ENCODE measurements around the gene CTSA. TPM values are rescaled to one million over a fixed set of nuclear protein-coding genes. Genes with fewer than 3 reads are reported as not detected.

The CTSA gene
- total RNA-seq, 3 donors from 2014 or later, result 42.0 to 136 (median 55.6) TPM

GRCh38 chr20:45894797-45895196 is 3.7 kb downstream of the CTSA start:
- Histone ChIP-seq H3K27me3 (no peaks in the 10 kb centered on the region), H3K36me3 (no peaks in the 10 kb centered on the region)
- intact Hi-C loops (cut with DNase I; ENCODE audit: low total_unique reads), result no loop called here

GRCh38 chr20:45896641-45897161 is 5.6 kb downstream of the CTSA start:
- Histone ChIP-seq H3K4me3 (no peak overlapping the region), H3K36me3 (no peaks in the 10 kb centered on the region), H3K9me3 (no peaks in the 10 kb centered on the region), H3K27ac (no peak overlapping the region), H3K4me1 (peaks cover 4 to 6% of the 10 kb centered on the region in 2 donors), H3K27me3 (no peaks in the 10 kb centered on the region)
- TF ChIP-seq POLR2AphosphoS5 (IDR thresholded peaks at IDR 0.05) (no peak), POLR2A (IDR thresholded peaks at IDR 0.05) (no peak), CTCF (IDR thresholded peaks at IDR 0.05) (no peak)
- intact Hi-C loops (cut with DNase I; ENCODE audit: low total_unique reads), result no loop called here
- no peak for DNase-seq (ENCODE audit: low spot score in 2 of 2)

More at GRCh38 chr20:45894797-45895196, 3.7 kb downstream of the CTSA start:
- H3K4me1 ChIP-seq, result peaks cover 4 to 11% of the 10 kb centered on the region in 2 donors
- H3K9me3 ChIP-seq, result no peaks in the 10 kb centered on the region
- no peak overlapping the region for H3K4me3 ChIP-seq
- no peak for DNase-seq (ENCODE audit: low spot score in 2 of 2)
- TF ChIP-seq POLR2AphosphoS5 (IDR thresholded peaks at IDR 0.05) (no peak), CTCF (IDR thresholded peaks at IDR 0.05) (no peak), POLR2A (IDR thresholded peaks at IDR 0.05) (no peak)
- H3K27ac ChIP-seq, result no peak overlapping the region

GRCh38 chr20:45897289-45897688 is 6.2 kb downstream of the CTSA start:
- TF ChIP-seq CTCF (IDR thresholded peaks at IDR 0.05) (no peak), POLR2AphosphoS5 (IDR thresholded peaks at IDR 0.05) (no peak), POLR2A (IDR thresholded peaks at IDR 0.05) (no peak)
- no peak for DNase-seq (ENCODE audit: low spot score in 2 of 2)
- Histone ChIP-seq H3K4me1 (no peaks in the 10 kb centered on the region), H3K9me3 (no peaks in the 10 kb centered on the region), H3K27me3 (no peaks in the 10 kb centered on the region), H3K36me3 (no peaks in the 10 kb centered on the region), H3K4me3 (no peak overlapping the region), H3K27ac (no peak overlapping the region)
- intact Hi-C loops (cut with DNase I; ENCODE audit: low total_unique reads), result no loop called here

GRCh38 chr20:45897692-45898091 is 6.6 kb downstream of the CTSA start:
- intact Hi-C loops (cut with DNase I; ENCODE audit: low total_unique reads), result no loop called here
- Histone ChIP-seq H3K27me3 (no peaks in the 10 kb centered on the region), H3K4me3 (no peak overlapping the region), H3K27ac (no peak overlapping the region), H3K36me3 (no peaks in the 10 kb centered on the region), H3K4me1 (no peaks in the 10 kb centered on the region), H3K9me3 (no peaks in the 10 kb centered on the region)
- DNase-seq (ENCODE audit: low spot score in 2 of 2), result no peak
- TF ChIP-seq POLR2A (IDR thresholded peaks at IDR 0.05) (no peak), CTCF (IDR thresholded peaks at IDR 0.05) (no peak), POLR2AphosphoS5 (IDR thresholded peaks at IDR 0.05) (no peak)

- Histone ChIP-seq H3K4me1 (no peaks in the 10 kb centered on the region), H3K27me3 (no peaks in the 10 kb centered on the region), H3K36me3 (no peaks in the 10 kb centered on the region), H3K27ac (no peak overlapping the region), H3K9me3 (no peaks in the 10 kb centered on the region), H3K4me3 (no peak overlapping the region)
- intact Hi-C loops (cut with DNase I; ENCODE audit: low total_unique reads), result no loop called here
- DNase-seq (ENCODE audit: low spot score in 2 of 2), result no peak
- TF ChIP-seq POLR2A (IDR thresholded peaks at IDR 0.05) (no peak), CTCF (IDR thresholded peaks at IDR 0.05) (no peak), POLR2AphosphoS5 (IDR thresholded peaks at IDR 0.05) (no peak)
Measured at GRCh38 chr20:45898285-45898684, 7.2 kb downstream of the CTSA start.
